SU-DHL-6 (cell line): Measurements from ENCODE around the gene SERPINA3.

Experiments
- EZH2phosphoT487 ChIP-seq: fragments of 200-600 bp; sonication (generic), shearing (Covaris generic); conservative IDR thresholded peaks from 2 replicates; pipeline ENCODE4 v1.6.1; 2018; ENCODE audit warnings: mild to moderate bottlenecking, antibody characterized with exemption, low read length, moderate library complexity, mixed read lengths
- TF ChIP-seq, protein P1 (sequence below): fragments of 200-600 bp; sonication (generic); IDR thresholded peaks from one replicate; pipeline ENCODE4 v1.5.1; 2017; ENCODE audit warnings: antibody characterized with exemption, mild to moderate bottlenecking, low read length, moderate library complexity; ENCODE audit not compliant: insufficient read depth, poor library complexity, severe bottlenecking

DNA sequence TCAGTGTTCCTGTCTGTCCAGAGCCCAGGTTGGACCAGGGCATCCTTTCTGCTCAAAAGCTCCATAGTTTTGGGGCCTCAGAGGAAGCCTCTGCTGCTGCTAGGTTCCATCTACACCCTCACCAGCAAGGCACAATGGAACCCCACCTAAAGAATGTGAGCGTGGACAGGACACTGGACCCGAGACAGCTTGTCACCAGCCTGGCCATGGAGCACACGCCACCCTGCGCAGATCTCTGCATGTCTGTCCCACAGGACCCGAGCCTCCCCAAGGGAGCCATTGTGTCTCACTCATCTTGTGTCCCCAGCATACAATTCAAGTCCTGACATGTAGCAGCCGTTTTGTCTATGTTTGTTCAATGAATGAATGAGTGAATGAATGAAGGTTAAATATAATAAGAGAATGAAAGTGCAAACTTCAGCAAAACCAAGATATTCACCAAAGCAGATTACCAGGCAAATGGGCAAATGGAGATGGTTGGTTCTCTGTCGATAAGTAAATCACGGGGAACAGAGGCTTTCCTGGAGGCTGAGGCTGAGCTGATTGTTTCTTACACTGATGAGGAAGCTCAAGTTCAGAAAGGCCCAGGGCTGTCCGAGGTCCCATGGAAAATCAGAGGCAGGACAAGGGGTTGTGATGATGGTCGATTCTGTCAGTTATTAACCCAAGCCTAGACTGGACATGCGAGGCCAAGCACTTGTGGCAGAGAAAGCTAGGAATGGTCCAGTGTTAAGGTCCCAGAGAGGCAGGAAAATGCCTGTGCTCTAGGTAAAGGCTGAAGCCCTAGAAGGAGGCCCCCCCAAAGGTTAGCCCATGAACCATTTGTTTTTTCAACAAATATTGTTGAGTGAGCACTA lies 27.0 kb downstream of the SERPINA3 start:
- TF ChIP-seq, protein P1, sequence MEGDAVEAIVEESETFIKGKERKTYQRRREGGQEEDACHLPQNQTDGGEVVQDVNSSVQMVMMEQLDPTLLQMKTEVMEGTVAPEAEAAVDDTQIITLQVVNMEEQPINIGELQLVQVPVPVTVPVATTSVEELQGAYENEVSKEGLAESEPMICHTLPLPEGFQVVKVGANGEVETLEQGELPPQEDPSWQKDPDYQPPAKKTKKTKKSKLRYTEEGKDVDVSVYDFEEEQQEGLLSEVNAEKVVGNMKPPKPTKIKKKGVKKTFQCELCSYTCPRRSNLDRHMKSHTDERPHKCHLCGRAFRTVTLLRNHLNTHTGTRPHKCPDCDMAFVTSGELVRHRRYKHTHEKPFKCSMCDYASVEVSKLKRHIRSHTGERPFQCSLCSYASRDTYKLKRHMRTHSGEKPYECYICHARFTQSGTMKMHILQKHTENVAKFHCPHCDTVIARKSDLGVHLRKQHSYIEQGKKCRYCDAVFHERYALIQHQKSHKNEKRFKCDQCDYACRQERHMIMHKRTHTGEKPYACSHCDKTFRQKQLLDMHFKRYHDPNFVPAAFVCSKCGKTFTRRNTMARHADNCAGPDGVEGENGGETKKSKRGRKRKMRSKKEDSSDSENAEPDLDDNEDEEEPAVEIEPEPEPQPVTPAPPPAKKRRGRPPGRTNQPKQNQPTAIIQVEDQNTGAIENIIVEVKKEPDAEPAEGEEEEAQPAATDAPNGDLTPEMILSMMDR: no peak
- no peak for TF ChIP-seq EZH2phosphoT487
